HG03432 (cell line): ENCODE measurements around the gene CZIB.
"Not testable (repeated sequence)": the region's sequence is repeated elsewhere in the genome, so short reads cannot be mapped to it uniquely, and the experiment has no call there.

Experiments
- ATAC-seq: cut with Tn5 transposase; IDR thresholded peaks from one replicate; pipeline ENCODE4 v1.9.1; 2021; ENCODE audit warnings: mild to moderate bottlenecking, moderate library complexity; ENCODE audit not compliant: unreplicated experiment

Gene CZIB

GRCh38 chr1:53238197-53239155, 18.0 kb upstream of the CZIB start, which contains the start of gene MAGOH:
MAGOH (minus strand) TSS chr1:53238518; CDS start chr1:53238448, 70 bp downstream.
- peak; percentile 97 for ATAC-seq

- ATAC-seq, result no peak
Observed at GRCh38 chr1:53237638-53238037, 17.2 kb upstream of the CZIB start.

- ATAC-seq, result no peak
Observed at GRCh38 chr1:53220962-53221286, 490 bp upstream of the CZIB start.

- ATAC-seq, result no peak
Observed at GRCh38 chr1:53219711-53220110, 723 bp downstream of the CZIB start.

- ATAC-seq, result no peak
Observed at GRCh38 chr1:53218201-53218600, 2.2 kb downstream of the CZIB start.

- no peak for ATAC-seq
Observed at GRCh38 chr1:53214376-53214940, 6.0 kb downstream of the CZIB start.

- no peak for ATAC-seq
Observed at GRCh38 chr1:53210954-53211353, 9.5 kb downstream of the CZIB start.

GRCh38 chr1:53210352-53210751, 10.1 kb downstream of the CZIB start:
- ATAC-seq, result no peak

GRCh38 chr1:53207726-53208125, 12.7 kb downstream of the CZIB start:
- ATAC-seq, result no peak

GRCh38 chr1:53206735-53207379, 13.6 kb downstream of the CZIB start:
- ATAC-seq, result no peak

GRCh38 chr1:53206083-53206685, 14.2 kb downstream of the CZIB start:
- ATAC-seq, result not testable (repeated sequence)

- ATAC-seq, result not testable (repeated sequence)
Observed at GRCh38 chr1:53205496-53205895, 14.9 kb downstream of the CZIB start.

GRCh38 chr1:53203466-53203865, 17.0 kb downstream of the CZIB start:
- ATAC-seq, result no peak

- no peak for ATAC-seq
Observed at GRCh38 chr1:53198241-53198651, 22.2 kb downstream of the CZIB start.

GRCh38 chr1:53197291-53198200, 22.9 kb downstream of the CZIB start:
- no peak for ATAC-seq

- peak; percentile 99 for ATAC-seq
Observed at GRCh38 chr1:53196485-53197290, 23.7 kb downstream of the CZIB start, which contains the start of gene CPT2. CPT2 (plus strand) TSS chr1:53196824; CDS start chr1:53196944, 120 bp downstream.

- ATAC-seq, result peak; percentile 22
Observed at GRCh38 chr1:53196017-53196484, 24.4 kb downstream of the CZIB start.

GRCh38 chr1:53195246-53196016, 25.0 kb downstream of the CZIB start:
- ATAC-seq, result no peak
